Glomerular endothelial cell (primary cell): Measurements from ENCODE around the gene SH2D3C. TPM values are rescaled to one million over a fixed set of nuclear protein-coding genes. Genes with fewer than 3 reads are reported as not detected.
"Not testable (repeated sequence)": the region's sequence is repeated elsewhere in the genome, so short reads cannot be mapped to it uniquely, and the experiment has no call there.

Experiments
- DNase-seq: peaks from one replicate; pipeline ENCODE4 v3.0.0-alpha.2; 2011; ENCODE audit warnings: low read depth, low spot score; ENCODE audit errors: extremely low read depth
- total RNA-seq: library from RNA; depleted of rRNA; stranded (reverse); fragments of >200 nt; gene quantifications from 2 replicates; pipeline ENCODE4 v1.2.3, GENCODE V29; 2015

SH2D3C gene
- total RNA-seq, 1 donor from 2014 or later, result 160 TPM

GRCh38 chr9:127769929-127770582 is 8.4 kb downstream of the SH2D3C start:
- DNase-seq, result no peak

- no peak for DNase-seq
These were observed 9.4 kb downstream of the SH2D3C start for GRCh38 chr9:127769101-127769500.

- DNase-seq, result no peak
These were observed 9.8 kb downstream of the SH2D3C start for GRCh38 chr9:127768698-127769097.

GRCh38 chr9:127767909-127768331 is 10.5 kb downstream of the SH2D3C start:
- DNase-seq, result no peak

GRCh38 chr9:127767410-127767809 is 11.1 kb downstream of the SH2D3C start:
- no peak for DNase-seq

GRCh38 chr9:127765418-127765817 is 13.0 kb downstream of the SH2D3C start:
- no peak for DNase-seq

GRCh38 chr9:127763918-127764384 is 14.5 kb downstream of the SH2D3C start:
- DNase-seq, result no peak

- DNase-seq, result no peak
These were observed 16.3 kb downstream of the SH2D3C start for GRCh38 chr9:127762111-127762676.

- no peak for DNase-seq
These were observed 16.9 kb downstream of the SH2D3C start for GRCh38 chr9:127761491-127761956.

GRCh38 chr9:127761061-127761460 is 17.4 kb downstream of the SH2D3C start:
- no peak for DNase-seq

GRCh38 chr9:127758843-127759242 is 19.6 kb downstream of the SH2D3C start:
- no peak for DNase-seq

GRCh38 chr9:127756776-127757175 is 21.7 kb downstream of the SH2D3C start:
- DNase-seq, result not testable (repeated sequence)

- no peak for DNase-seq
These were observed 22.2 kb downstream of the SH2D3C start for GRCh38 chr9:127756233-127756632.

GRCh38 chr9:127755061-127756060 is 23.1 kb downstream of the SH2D3C start:
- no peak for DNase-seq

GRCh38 chr9:127754099-127755060 is 24.1 kb downstream of the SH2D3C start:
- DNase-seq, result no peak

GRCh38 chr9:127753622-127754021 is 24.8 kb downstream of the SH2D3C start:
- no peak for DNase-seq

GRCh38 chr9:127753148-127753547 is 25.3 kb downstream of the SH2D3C start:
- DNase-seq, result no peak

GRCh38 chr9:127751269-127752054 is 27.0 kb downstream of the SH2D3C start:
- DNase-seq, result no peak

GRCh38 chr9:127749090-127749787 is 29.2 kb downstream of the SH2D3C start:
- DNase-seq, result no peak
